IgD-negative memory B cell (primary cell): ENCODE measurements around the gene RAET1E. TPM values are rescaled to one million over a fixed set of nuclear protein-coding genes. Genes with fewer than 3 reads are reported as not detected.
"Not testable (repeated sequence)": the region's sequence is repeated elsewhere in the genome, so short reads cannot be mapped to it uniquely, and the experiment has no call there.

Experiments used
- H3K27ac Mint-ChIP-seq, 3 donors: one replicate each; pipeline ENCODE4 v1.8.0; 2020 to 2022; ENCODE audit warnings: mild to moderate bottlenecking in 3 of 3, mixed read lengths in 3 of 3, moderate library complexity in 1 of 3
- H3K27me3 Mint-ChIP-seq: one replicate; pipeline ENCODE4 v1.8.0; 2021; ENCODE audit warnings: mixed read lengths
- H3K36me3 Mint-ChIP-seq: one replicate; pipeline ENCODE4 v1.8.0; 2020; ENCODE audit warnings: mild to moderate bottlenecking, mixed read lengths
- H3K4me1 Mint-ChIP-seq, 3 donors: one replicate each; pipeline ENCODE4 v1.8.0; 2020 to 2022; ENCODE audit warnings: mixed read lengths in 3 of 3, mild to moderate bottlenecking in 1 of 3
- H3K4me3 Mint-ChIP-seq, 4 donors: one replicate each; pipeline ENCODE4 v1.8.0; 2020 to 2022; ENCODE audit warnings: mild to moderate bottlenecking in 4 of 4, mixed read lengths in 4 of 4, moderate library complexity in 3 of 4
- H3K9me3 Mint-ChIP-seq, 3 donors: one replicate each; pipeline ENCODE4 v1.8.0; 2020 to 2021; ENCODE audit warnings: mixed read lengths in 3 of 3, mild to moderate bottlenecking in 1 of 3
- polyA plus RNA-seq: library from polyadenylated mRNA; unstranded; fragments of 300-500 nt; fragmentation: Illumina TruSeq; gene quantifications from one replicate; pipeline ENCODE4 v1.2.3, GENCODE V29; 2021

The RAET1E gene
- polyA plus RNA-seq, 1 donor from 2014 or later: not detected

GRCh38 chr6:149876241-149876933 is 21.5 kb downstream of the RAET1E start:
- no peak overlapping the region for H3K4me3 Mint-ChIP-seq
- peaks cover 0 to 4% (median 0%) of the 10 kb centered on the region in 3 donors for H3K9me3 Mint-ChIP-seq
- peaks cover 27% of the 10 kb centered on the region for H3K27me3 Mint-ChIP-seq
- no peaks in the 10 kb centered on the region for H3K36me3 Mint-ChIP-seq
- H3K27ac Mint-ChIP-seq: no peak overlapping the region
- H3K4me1 Mint-ChIP-seq: no peaks in the 10 kb centered on the region

GRCh38 chr6:149872233-149872632 is 25.7 kb downstream of the RAET1E start:
- H3K9me3 Mint-ChIP-seq: peaks cover 0 to 4% (median 0%) of the 10 kb centered on the region in 3 donors
- H3K36me3 Mint-ChIP-seq: peaks cover 1% of the 10 kb centered on the region
- H3K27me3 Mint-ChIP-seq: peaks cover 16% of the 10 kb centered on the region
- H3K4me1 Mint-ChIP-seq: peaks cover 0 to 4% (median 0%) of the 10 kb centered on the region in 3 donors
- no peak overlapping the region for H3K4me3 Mint-ChIP-seq
- no peak overlapping the region for H3K27ac Mint-ChIP-seq

GRCh38 chr6:149871182-149871581 is 26.7 kb downstream of the RAET1E start:
- peaks cover 0 to 4% (median 0%) of the 10 kb centered on the region in 3 donors for H3K4me1 Mint-ChIP-seq
- H3K27me3 Mint-ChIP-seq: peaks cover 10% of the 10 kb centered on the region
- no peak overlapping the region for H3K4me3 Mint-ChIP-seq
- H3K9me3 Mint-ChIP-seq: peaks cover 0 to 4% (median 0%) of the 10 kb centered on the region in 3 donors
- H3K27ac Mint-ChIP-seq: no peak overlapping the region
- H3K36me3 Mint-ChIP-seq: peaks cover 1% of the 10 kb centered on the region

GRCh38 chr6:149869275-149869892 is 28.5 kb downstream of the RAET1E start:
- Mint-ChIP-seq H3K27me3 (peaks cover 10% of the 10 kb centered on the region), H3K36me3 (peaks cover 1% of the 10 kb centered on the region), H3K9me3 (peaks cover 0 to 3% (median 0%) of the 10 kb centered on the region in 3 donors), H3K4me1 (peaks cover 3 to 4% (median 4%) of the 10 kb centered on the region in 3 donors), H3K27ac (no peak overlapping the region), H3K4me3 (no peak overlapping the region)

- H3K4me1 Mint-ChIP-seq: peaks cover 3 to 4% (median 4%) of the 10 kb centered on the region in 3 donors
- H3K9me3 Mint-ChIP-seq: peaks cover 0 to 3% (median 0%) of the 10 kb centered on the region in 3 donors
- H3K36me3 Mint-ChIP-seq: peaks cover 1% of the 10 kb centered on the region
- peak overlapping the region in 1 of 4 donors; percentile 34 for H3K4me3 Mint-ChIP-seq
- no peak overlapping the region for H3K27ac Mint-ChIP-seq
- peaks cover 6% of the 10 kb centered on the region for H3K27me3 Mint-ChIP-seq
Observed at GRCh38 chr6:149867876-149868640, 29.9 kb downstream of the RAET1E start.

GRCh38 chr6:149864578-149865535 is 33.1 kb downstream of the RAET1E start:
- peak overlapping the region; percentile 60 to 74 (median 67) for H3K27ac Mint-ChIP-seq
- peak overlapping the region; percentile 73 to 93 (median 82) for H3K4me3 Mint-ChIP-seq
- peaks cover 1% of the 10 kb centered on the region for H3K36me3 Mint-ChIP-seq
- H3K27me3 Mint-ChIP-seq: peaks cover 7% of the 10 kb centered on the region
- H3K9me3 Mint-ChIP-seq: no peaks in the 10 kb centered on the region
- H3K4me1 Mint-ChIP-seq: peaks cover 3 to 10% (median 5%) of the 10 kb centered on the region in 3 donors

GRCh38 chr6:149863698-149864577 is 34.0 kb downstream of the RAET1E start, which contains the start of gene LRP11:
TSS of gene LRP11 (minus strand) at chr6:149864359. CDS start at chr6:149864020, 339 bp downstream.
- Mint-ChIP-seq H3K27ac (peak within 1 kb of the TSS; percentile 60 to 74 (median 67)), H3K4me3 (peak within 1 kb of the TSS; percentile 74 to 93 (median 86)), H3K27me3 (peaks cover 7% of the 10 kb centered on the region), H3K36me3 (peaks cover 1% of the 10 kb centered on the region), H3K9me3 (no peaks in the 10 kb centered on the region), H3K4me1 (peaks cover 3 to 10% (median 5%) of the 10 kb centered on the region in 3 donors)

- no peaks in the 10 kb centered on the region for H3K36me3 Mint-ChIP-seq
- H3K27ac Mint-ChIP-seq: peak overlapping the region; percentile 10 to 69 (median 57)
- no peaks in the 10 kb centered on the region for H3K9me3 Mint-ChIP-seq
Observed at GRCh38 chr6:149862922-149863697, 34.8 kb downstream of the RAET1E start.

GRCh38 chr6:149862424-149862738 is 35.5 kb downstream of the RAET1E start:
- H3K4me3 Mint-ChIP-seq: peak overlapping the region in 2 of 4 donors; percentile 57 to 85
- not testable (repeated sequence) for H3K36me3 Mint-ChIP-seq, H3K27me3 Mint-ChIP-seq, H3K4me1 Mint-ChIP-seq, H3K27ac Mint-ChIP-seq, H3K9me3 Mint-ChIP-seq

More at GRCh38 chr6:149862922-149863697, 34.8 kb downstream of the RAET1E start:
- Mint-ChIP-seq H3K4me1 (peaks cover 3 to 6% (median 5%) of the 10 kb centered on the region in 3 donors), H3K4me3 (peak overlapping the region; percentile 71 to 90 (median 78)), H3K27me3 (peaks cover 7% of the 10 kb centered on the region)

GRCh38 chr6:149861603-149862423 is 36.1 kb downstream of the RAET1E start:
- H3K36me3 Mint-ChIP-seq: no peaks in the 10 kb centered on the region

GRCh38 chr6:149860834-149861602 is 36.9 kb downstream of the RAET1E start:
- no peaks in the 10 kb centered on the region for H3K9me3 Mint-ChIP-seq
- H3K36me3 Mint-ChIP-seq: no peaks in the 10 kb centered on the region
- H3K27ac Mint-ChIP-seq: peak overlapping the region in 2 of 3 donors; percentile 29 to 77
- H3K27me3 Mint-ChIP-seq: peaks cover 6% of the 10 kb centered on the region
- H3K4me1 Mint-ChIP-seq: peaks cover 3 to 6% (median 5%) of the 10 kb centered on the region in 3 donors
- peak overlapping the region in 2 of 4 donors; percentile 41 to 57 for H3K4me3 Mint-ChIP-seq

More at GRCh38 chr6:149861603-149862423, 36.1 kb downstream of the RAET1E start:
- Mint-ChIP-seq H3K4me1 (peaks cover 3 to 6% (median 5%) of the 10 kb centered on the region in 3 donors), H3K4me3 (peak overlapping the region in 3 of 4 donors; percentile 39 to 85 (median 57)), H3K27ac (peak overlapping the region in 1 of 3 donors; percentile 77), H3K27me3 (peaks cover 7% of the 10 kb centered on the region), H3K9me3 (no peaks in the 10 kb centered on the region)
